HG03064 (cell line): ENCODE data around the gene LMNA.
"Not testable (repeated sequence)": the region's sequence is repeated elsewhere in the genome, so short reads cannot be mapped to it uniquely, and the experiment has no call there.

Experiments
- ATAC-seq: cut with Tn5 transposase; IDR thresholded peaks from one replicate; pipeline ENCODE4 v1.9.1; 2021; ENCODE audit warnings: low read depth; ENCODE audit not compliant: unreplicated experiment

LMNA gene

GRCh38 chr1:156119503-156120209 is 5.1 kb downstream of the LMNA start:
- ATAC-seq, result no peak

- ATAC-seq, result no peak
These were observed 5.8 kb downstream of the LMNA start for GRCh38 chr1:156120318-156120717.

DNA sequence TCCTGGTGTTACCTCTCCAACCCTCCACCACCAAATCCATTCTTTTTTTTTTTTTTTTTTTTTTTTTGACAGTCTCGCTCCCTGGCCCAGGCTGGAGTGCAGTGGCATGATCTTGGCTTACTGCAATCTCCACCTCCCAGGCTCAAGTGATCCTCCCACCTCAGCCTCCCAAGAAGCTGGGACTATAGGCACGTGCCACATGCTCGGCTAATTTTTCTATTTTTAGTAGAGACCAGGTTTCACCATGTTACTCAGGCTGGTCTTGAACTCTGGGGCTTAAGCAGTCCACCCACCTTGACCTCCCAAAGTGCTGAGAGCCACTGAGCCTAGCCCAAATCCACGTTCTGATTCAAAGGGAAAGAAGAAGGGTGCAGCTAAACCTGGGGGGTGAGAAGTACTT is 6.5 kb downstream of the LMNA start:
- not testable (repeated sequence) for ATAC-seq

DNA sequence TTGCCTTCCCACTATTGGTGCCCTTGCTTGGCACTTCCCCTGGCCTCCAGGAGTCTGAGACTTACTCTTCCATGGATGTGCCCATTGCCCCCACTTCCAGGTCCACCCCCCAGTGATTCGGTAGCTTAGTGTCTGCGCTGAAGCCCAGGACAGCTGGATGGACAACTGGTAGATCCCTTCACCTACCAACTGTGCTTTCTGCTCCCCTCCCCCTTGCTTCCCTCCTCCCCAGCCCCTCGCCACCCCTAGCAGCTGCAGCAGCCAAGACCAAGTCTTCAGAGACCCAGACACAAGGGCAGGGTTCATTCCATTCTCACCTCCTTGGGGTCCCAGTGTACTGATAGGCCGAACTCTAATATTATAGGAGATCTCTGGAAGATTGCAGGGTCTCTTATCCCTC is 6.9 kb downstream of the LMNA start:
- ATAC-seq, result no peak

DNA sequence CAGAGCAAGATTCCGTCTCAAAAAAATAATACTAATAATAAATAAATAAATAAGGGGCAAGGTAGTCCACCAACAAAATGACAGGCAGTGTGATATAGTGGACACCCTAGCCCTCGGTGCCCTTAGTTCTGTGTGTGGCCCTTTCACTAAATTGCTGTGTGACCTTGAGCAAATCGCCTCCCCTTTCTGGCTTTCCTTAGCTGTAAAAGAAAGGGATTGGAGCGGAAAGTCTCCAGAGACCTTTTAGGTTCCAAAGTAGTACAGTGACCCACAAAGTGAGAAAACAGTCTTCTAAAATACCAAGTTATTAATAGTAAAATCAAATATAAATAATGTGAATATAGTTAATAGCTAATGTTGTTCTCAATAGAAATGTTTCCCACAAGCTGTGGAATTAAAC is 7.6 kb downstream of the LMNA start:
- no peak for ATAC-seq

DNA sequence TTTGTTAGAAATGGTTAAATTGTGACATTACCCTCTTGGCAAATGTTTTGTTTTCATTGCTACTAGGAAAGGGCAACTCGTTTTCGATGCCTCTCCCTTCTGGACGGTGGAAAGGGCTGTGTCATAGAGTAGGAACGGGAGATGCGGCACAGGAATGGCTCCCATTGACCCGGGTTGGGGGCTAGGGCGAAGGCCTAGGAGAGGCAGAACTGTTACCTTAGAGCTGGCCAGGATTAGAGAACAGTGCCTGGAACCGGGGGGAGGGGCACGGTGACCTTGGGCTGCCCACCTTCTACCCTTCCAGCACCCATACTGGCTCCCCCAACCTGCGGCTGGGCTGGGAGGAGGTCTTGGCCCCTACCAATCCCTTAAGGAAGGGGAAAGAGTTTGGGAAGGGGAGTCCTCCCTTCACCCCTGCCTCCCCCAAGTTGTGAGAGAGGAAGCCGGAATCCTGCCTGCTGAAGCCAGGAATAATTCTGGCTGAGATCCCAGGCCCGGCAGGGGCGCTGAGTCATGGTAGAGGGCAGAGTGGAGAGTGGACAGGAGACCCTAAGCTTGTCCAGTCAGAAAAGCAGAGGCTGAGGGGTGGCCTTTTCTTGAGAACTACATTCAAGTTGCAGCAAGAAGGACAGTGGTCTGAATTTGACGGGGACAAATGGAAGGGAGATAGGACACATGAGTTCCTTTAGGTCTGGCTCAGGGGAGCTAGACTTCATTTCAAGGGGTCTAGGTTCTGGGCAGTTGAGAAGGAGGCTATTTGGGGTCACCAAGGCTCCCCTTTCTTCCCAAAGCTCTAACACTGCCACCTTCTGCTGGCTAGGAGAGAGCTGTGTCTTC is 8.2 kb downstream of the LMNA start:
- no peak for ATAC-seq

DNA sequence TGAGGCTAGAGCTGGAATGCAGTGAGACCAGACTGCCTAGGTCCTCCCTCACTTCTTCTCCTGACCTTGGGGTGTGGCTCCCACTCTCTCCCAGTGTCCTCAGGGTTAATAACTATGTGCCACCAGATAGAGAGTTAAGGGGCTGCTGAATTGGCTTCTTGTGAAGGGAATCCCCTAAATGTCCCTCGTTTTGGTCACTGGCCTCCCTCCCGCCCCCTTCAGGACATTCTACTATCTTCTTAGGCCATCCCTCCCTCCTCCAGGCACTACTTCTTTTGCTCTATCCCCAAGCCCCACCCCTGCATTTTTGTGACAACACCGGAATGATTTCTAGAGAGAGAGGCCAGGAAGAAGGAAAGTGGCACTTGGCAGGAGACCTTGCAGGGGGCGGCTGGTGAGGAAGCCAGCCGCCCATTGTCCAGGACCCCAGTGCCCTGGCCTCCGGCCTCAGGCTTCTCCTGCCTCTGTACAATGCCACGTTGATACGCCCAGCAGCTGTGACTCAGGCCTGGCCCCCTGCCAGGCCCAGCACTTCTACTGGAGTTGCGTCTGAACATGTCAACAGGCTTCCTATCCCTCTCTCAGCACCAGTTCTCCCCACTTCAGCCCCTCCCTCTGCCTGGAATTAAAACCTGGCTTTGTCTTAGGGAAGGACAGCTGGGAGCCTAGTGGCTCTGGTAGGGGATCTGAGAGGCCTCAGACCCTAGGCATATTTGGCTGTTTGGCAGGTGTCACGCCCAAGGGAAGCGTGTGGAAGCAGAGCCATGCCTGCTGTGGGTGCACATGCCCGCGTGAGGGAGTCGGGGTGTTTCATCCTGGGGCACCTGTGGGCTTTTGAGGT is 9.1 kb downstream of the LMNA start:
- ATAC-seq, result no peak

DNA sequence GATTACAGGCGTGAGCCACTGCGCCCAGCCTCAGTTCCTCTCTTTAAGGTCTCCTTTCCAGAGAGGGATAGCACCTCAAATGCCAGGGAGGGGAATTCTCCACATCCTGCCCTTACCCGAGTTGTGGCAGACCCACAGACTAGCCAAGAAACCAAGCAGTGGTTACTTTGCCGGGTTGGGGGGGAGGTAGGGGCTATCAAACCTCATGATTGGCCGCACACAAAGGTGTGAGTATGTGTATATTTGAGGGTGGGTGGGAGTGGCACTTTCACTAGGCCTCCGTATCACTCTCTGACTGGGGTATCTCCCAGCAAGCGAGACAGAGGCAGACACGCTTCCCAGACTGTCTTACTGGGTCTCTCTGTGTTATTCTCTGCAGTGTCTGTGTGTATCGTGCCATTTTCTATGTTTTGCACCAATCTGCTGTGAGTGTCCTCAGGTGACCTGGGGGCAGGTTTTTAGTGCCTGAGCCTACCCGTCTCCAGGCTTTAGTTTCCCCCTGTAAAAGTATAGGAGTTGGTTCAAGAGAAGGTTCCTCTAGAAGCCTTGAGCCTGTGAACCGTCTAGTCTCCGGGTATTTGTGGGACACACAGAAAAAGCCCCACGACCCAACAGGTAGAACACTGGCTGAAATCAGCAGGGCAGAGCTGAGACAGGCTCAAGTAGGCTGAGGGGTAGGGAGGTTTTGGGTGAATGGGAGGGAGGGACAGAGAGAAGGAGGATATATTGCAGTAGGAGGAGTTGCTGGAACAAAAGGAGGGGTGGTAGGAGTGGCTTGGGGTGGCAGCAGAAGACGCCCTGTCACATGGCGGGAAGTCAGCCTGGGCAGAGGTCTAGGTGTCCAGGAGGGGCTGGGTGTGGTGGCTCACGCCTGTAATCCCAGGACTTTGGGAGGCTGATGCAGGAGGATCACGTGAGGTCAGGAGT is 10.3 kb downstream of the LMNA start:
- no peak for ATAC-seq

DNA sequence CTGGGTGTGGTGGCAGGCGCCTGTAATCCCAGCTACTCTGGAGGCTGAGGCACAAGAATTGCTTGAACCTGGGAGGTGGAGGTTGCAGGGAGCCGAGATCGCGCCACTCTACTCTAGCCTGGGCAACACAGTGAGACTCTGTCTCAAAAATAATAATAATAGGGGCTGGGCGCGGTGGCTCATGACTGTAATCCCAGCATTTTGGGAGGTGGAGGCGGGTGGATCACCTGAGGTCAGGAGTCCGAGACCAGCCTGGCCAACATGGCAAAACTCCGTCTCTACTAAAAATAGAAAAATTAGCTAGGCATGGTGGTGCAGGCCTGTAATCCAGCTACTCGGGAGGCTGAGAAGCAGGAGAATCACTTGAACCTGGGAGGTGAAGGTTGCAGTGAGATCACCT is 11.0 kb downstream of the LMNA start:
- not testable (repeated sequence) for ATAC-seq

GRCh38 chr1:156126043-156126629 is 11.6 kb downstream of the LMNA start:
- ATAC-seq, result no peak

DNA sequence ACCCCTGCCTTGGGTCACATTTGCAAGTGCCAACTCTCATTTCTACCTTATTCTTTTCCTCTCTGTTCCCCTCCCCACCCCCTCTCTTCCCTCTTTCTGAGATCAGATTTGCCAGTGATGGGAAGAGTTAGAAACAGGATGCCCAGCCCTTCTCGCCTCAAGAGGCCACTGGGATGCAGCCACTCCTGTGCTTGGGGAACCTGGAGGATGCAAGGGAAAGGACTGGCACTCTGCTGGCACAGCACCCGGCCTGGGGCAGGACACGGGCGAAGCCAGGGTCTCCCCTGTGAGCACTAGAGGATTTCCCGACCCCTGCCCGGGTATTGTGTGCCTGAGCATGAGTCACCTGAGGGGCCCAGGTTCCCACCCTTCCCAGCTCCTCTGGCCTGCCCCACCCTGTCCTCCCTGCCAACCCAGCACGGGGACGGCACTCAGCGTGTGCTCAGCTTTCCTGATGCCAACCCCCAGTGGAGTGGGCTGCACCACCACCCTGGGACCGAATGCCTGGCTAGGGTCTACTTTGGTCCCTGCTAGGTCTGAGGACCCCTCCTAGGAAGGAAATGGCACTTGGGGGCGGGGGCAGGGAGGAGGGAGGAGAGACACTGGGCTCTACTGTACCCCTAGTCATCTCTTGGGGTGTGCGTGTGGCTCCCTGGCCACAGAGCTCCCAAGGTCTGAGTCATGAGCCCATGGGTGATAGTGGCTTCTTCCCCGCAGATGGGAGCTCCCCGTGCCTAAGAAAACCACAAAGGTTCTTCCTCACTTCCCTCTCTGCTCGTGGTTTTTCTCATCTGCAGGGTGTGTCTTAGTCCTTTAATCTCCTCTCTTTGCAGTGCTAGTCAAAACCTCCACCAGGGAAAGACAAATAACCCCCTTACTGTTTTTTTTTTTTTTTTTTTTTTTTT is 12.4 kb downstream of the LMNA start:
- no peak for ATAC-seq

GRCh38 chr1:156128308-156128653 is 13.8 kb downstream of the LMNA start:
- ATAC-seq, result no peak

DNA sequence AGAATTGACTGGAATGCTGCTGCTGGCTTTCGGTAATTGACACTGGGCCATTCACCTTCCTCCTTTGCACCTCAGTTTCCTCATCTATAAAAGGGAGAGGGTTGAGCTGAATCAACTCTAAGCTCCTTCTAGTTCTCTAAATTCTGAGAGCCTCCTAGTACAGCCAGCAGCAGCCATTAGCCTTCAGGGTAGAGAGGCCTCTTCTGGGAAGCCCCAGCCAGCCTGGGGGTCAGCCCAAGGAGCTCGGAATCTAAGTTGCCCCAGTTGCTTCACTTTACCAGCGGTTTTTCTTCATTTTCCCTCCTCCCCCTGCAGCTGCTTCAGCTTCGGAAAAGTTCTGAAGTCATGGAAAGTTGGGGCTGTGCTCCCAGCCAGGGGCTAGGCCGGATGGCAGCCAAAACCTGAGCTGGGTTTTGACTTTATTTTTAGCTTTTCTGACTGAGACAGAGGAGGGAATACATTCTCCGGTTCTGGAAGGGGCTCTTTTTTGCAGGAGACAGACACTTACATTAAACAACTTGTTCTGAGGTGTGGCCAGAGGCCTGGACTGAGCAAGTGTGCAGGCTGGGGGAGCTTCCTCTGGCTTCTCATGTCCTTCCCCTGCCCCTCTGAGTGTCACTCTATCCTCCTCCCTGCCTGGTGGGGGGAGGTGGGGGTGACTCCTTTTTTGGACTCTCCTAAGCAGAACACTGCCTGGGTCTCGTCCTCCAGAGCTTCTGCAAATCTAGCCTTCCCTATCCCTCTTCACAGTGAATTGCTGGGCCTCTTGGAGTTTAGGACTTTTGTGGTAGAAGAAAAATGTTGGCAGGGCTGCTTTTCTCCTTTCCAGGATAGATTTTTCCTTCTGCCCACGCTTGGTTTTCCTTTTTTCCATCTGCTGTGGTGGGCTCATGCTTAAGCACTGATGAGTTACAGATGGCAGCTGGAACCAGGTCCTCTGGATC is 14.4 kb downstream of the LMNA start:
- ATAC-seq, result no peak

- no peak for ATAC-seq
These were observed 15.4 kb downstream of the LMNA start for GRCh38 chr1:156129687-156130577.

DNA sequence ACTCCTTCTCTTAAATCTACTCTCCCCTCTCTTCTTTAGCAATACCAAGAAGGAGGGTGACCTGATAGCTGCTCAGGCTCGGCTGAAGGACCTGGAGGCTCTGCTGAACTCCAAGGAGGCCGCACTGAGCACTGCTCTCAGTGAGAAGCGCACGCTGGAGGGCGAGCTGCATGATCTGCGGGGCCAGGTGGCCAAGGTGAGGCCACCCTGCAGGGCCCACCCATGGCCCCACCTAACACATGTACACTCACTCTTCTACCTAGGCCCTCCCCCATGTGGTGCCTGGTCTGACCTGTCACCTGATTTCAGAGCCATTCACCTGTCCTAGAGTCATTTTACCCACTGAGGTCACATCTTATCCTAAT is 16.0 kb downstream of the LMNA start:
- ATAC-seq, result no peak

- ATAC-seq, result no peak
These were observed 20.4 kb downstream of the LMNA start for GRCh38 chr1:156134716-156135435.
